Peyer's patch (tissue), 4 donors: ENCODE data around the gene DOCK3. TPM values are rescaled to one million over a fixed set of nuclear protein-coding genes. Genes with fewer than 3 reads are reported as not detected.
"Not testable (repeated sequence)": the region's sequence is repeated elsewhere in the genome, so short reads cannot be mapped to it uniquely, and the experiment has no call there.

Experiments
- DNase-seq, 3 donors: peaks; one replicate each; pipeline ENCODE4 v3.0.0-alpha.2; 2017 to 2019
- H3K27ac ChIP-seq, 4 donors: fragments of 200-600 bp; sonication (generic); one replicate each; pipeline ENCODE4 v1.5.1; 2016 to 2019
- H3K27me3 ChIP-seq, 2 donors: fragments of 200-600 bp; sonication (generic); one replicate each; pipeline ENCODE4 v1.5.1; 2019
- H3K36me3 ChIP-seq, 3 donors: fragments of 200-600 bp; sonication (generic); one replicate each; pipeline ENCODE4 v1.5.1; 2016 to 2019
- H3K4me1 ChIP-seq, 4 donors: fragments of 200-600 bp; sonication (generic); one replicate each; pipeline ENCODE4 v1.5.1; 2016 to 2019
- H3K4me3 ChIP-seq, 4 donors: fragments of 200-600 bp; sonication (generic); 1 replicate in 3 of 4; 2 replicates in 1 of 4; pipeline ENCODE4 v1.5.1; 2016 to 2019; ENCODE audit warnings: mild to moderate bottlenecking in 1 of 4
- H3K9me3 ChIP-seq, 4 donors: fragments of 200-600 bp; sonication (generic); one replicate each; pipeline ENCODE4 v1.5.1; 2016 to 2019; ENCODE audit warnings: mild to moderate bottlenecking in 1 of 4
- POLR2A ChIP-seq, 2 donors: fragments of 450-650 bp; IDR thresholded peaks; one replicate each; pipeline ENCODE4 v1.5.1; 2017; ENCODE audit warnings: antibody characterized with exemption in 2 of 2, mild to moderate bottlenecking in 2 of 2, moderate library complexity in 2 of 2
- total RNA-seq, 4 donors: library from RNA; depleted of rRNA; stranded (reverse); fragments of >200 nt; gene quantifications; one replicate each; pipeline ENCODE4 v1.1.0, GENCODE V29; 2016
- TF ChIP-seq, protein P1 (sequence below), 6 experiments: fragments of 450-650 bp in 4 of 6; fragments of 200-600 bp in 2 of 6; sonication (generic) in 1 of 6; IDR thresholded peaks; one replicate each; pipeline ENCODE4 v1.5.1; 2017 to 2019; ENCODE audit warnings: antibody characterized with exemption in 6 of 6, mild to moderate bottlenecking in 3 of 6, moderate library complexity in 1 of 6

DOCK3 gene
- total RNA-seq, 4 donors from 2014 or later: 0.28 to 0.83 (median 0.40) TPM; not detected in 1

DNA sequence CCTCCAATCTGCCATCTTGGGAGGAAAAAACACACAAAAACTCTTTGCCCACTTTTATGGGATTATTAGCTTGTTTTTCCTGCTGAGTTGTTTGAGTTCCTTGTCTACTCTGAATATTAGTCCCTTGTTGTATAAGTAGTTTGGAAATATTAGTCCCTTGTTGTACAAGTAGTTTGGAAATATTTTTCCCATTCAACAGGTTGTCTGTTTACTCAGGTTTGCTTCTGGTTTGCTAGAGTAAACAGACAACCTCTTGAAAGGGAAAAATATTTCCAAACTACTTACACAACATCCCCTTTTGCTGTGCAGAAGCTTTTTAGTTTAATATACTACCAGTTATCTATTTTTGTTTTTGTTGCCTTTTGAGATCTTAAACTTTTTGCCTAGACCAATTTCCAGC is 517.0 kb downstream of the DOCK3 start:
- Histone ChIP-seq H3K36me3 (no peaks in the 10 kb centered on the region), H3K4me3 (no peak overlapping the region), H3K27me3 (no peaks in the 10 kb centered on the region), H3K9me3 (no peaks in the 10 kb centered on the region), H3K4me1 (no peaks in the 10 kb centered on the region), H3K27ac (no peak overlapping the region)
- TF ChIP-seq, protein P1, sequence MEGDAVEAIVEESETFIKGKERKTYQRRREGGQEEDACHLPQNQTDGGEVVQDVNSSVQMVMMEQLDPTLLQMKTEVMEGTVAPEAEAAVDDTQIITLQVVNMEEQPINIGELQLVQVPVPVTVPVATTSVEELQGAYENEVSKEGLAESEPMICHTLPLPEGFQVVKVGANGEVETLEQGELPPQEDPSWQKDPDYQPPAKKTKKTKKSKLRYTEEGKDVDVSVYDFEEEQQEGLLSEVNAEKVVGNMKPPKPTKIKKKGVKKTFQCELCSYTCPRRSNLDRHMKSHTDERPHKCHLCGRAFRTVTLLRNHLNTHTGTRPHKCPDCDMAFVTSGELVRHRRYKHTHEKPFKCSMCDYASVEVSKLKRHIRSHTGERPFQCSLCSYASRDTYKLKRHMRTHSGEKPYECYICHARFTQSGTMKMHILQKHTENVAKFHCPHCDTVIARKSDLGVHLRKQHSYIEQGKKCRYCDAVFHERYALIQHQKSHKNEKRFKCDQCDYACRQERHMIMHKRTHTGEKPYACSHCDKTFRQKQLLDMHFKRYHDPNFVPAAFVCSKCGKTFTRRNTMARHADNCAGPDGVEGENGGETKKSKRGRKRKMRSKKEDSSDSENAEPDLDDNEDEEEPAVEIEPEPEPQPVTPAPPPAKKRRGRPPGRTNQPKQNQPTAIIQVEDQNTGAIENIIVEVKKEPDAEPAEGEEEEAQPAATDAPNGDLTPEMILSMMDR (IDR thresholded peaks at IDR 0.05): no peak
- no peak for TF ChIP-seq POLR2A (IDR thresholded peaks at IDR 0.05)
- DNase-seq: no peak

DNA sequence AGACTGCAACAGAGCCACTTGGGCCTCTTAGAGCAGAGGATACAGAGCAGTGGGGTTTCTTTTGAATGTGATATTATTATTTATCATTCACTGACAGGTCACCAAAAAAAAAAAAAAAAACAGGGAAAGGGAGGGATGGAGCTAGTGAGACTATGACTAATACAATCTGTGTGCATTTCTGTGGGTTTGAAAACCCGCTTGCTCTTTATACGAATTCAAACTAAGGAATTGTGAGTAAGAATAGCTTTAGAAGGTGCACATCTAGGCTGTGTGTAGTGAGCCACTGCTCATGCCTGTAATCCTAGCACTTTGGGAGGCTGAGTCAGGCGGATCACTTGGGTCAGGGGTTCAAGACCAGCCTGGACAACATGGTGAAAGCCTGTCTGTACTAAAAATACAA is 523.8 kb downstream of the DOCK3 start:
- H3K4me1 ChIP-seq: no peaks in the 10 kb centered on the region
- no peak for DNase-seq
- H3K9me3 ChIP-seq: no peaks in the 10 kb centered on the region
- no peaks in the 10 kb centered on the region for H3K27me3 ChIP-seq
- TF ChIP-seq, protein P1 (IDR thresholded peaks at IDR 0.05): no peak
- TF ChIP-seq POLR2A (IDR thresholded peaks at IDR 0.05): no peak
- H3K4me3 ChIP-seq: no peak overlapping the region
- no peaks in the 10 kb centered on the region for H3K36me3 ChIP-seq
- H3K27ac ChIP-seq: no peak overlapping the region

DNA sequence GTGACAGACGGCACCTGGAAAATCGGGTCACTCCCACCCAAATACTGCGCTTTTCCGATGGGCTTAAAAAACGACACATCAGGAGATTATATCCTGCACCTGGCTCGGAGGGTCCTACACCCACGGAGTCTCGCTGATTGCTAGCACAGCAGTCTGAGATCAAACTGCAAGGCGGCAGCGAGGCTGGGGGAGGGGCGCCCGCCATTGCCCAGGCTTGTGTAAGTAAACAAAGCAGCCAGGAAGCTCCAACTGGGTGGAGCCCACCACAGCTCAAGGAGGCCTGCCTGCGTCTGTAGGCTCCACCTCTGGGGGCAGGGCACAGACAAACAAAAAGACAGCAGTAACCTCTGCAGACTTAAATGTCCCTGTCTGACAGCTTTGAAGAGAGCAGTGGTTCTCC is 524.6 kb downstream of the DOCK3 start:
- H3K4me1 ChIP-seq, H3K36me3 ChIP-seq, DNase-seq, H3K27ac ChIP-seq, H3K4me3 ChIP-seq, H3K9me3 ChIP-seq, H3K27me3 ChIP-seq: not testable (repeated sequence)

DNA sequence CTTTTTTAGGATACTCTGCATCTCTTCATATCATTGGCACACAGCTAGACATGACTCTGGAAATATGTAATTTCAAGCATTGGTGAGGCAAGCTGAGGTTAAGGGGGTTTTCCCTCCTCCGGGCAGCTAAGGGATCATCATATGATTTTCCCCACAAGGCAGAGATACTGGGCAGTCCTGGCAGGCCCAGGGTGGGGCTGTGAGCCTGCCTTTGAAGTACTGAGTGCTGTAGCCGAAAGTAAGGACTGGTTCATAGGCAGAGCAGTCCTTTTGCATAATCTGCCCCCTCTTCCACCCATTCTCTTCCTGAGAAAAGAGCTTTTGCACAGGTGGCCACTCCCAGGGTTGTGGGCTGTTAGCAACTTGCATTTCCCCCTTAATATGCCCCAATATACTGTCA is 541.6 kb downstream of the DOCK3 start:
- no peaks in the 10 kb centered on the region for H3K9me3 ChIP-seq
- no peaks in the 10 kb centered on the region for H3K4me1 ChIP-seq
- H3K27ac ChIP-seq: no peak overlapping the region
- H3K36me3 ChIP-seq: no peaks in the 10 kb centered on the region
- H3K4me3 ChIP-seq: no peak overlapping the region
- no peak for TF ChIP-seq POLR2A (IDR thresholded peaks at IDR 0.05)
- TF ChIP-seq, protein P1 (IDR thresholded peaks at IDR 0.05): no peak
- DNase-seq: no peak
- no peaks in the 10 kb centered on the region for H3K27me3 ChIP-seq

DNA sequence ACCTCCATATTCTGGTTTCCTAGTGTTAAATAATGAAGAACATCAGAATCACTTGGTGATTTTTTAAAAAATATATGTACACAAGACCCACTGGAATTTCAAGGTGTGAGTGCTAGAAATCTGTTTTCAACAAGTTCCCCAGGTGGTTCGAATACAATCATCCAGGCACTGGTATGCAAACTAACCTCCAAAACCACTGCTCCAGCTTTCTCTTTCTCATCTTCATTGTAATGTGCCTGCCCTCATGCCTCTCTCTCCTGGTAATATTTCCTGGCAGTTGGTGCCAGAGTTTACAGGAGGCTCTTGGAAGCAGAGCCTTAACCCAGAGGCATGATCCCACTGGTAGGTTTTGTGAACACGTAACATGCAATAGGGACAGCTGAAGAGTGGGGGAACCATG is 547.2 kb downstream of the DOCK3 start:
- no peak overlapping the region for H3K4me3 ChIP-seq
- no peaks in the 10 kb centered on the region for H3K27me3 ChIP-seq
- H3K4me1 ChIP-seq: no peaks in the 10 kb centered on the region
- no peaks in the 10 kb centered on the region for H3K36me3 ChIP-seq
- TF ChIP-seq, protein P1 (IDR thresholded peaks at IDR 0.05): no peak
- no peak for TF ChIP-seq POLR2A (IDR thresholded peaks at IDR 0.05)
- no peak overlapping the region for H3K27ac ChIP-seq
- no peak for DNase-seq
- no peaks in the 10 kb centered on the region for H3K9me3 ChIP-seq

DNA sequence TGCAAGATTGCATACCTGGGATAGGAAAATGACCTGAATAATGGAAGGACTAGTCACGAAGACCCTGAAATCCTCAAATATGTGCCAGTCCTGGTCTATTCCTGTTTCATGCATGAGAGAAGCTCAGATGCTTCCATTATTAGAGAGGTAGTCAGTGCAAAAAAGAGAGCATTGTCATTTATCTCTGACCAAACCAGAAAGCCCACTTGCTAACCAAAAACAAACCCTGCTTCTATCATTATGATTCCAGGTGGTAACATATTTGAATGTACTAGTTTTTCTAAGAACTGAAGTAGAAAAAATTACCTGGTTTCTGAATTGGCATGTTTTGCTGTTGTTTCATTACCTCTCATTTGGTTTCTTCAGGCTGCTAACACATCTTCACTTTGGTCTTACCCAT is 549.6 kb downstream of the DOCK3 start:
- TF ChIP-seq, protein P1 (IDR thresholded peaks at IDR 0.05): no peak
- TF ChIP-seq POLR2A (IDR thresholded peaks at IDR 0.05): no peak
- Histone ChIP-seq H3K4me1 (no peaks in the 10 kb centered on the region), H3K4me3 (no peak overlapping the region), H3K27ac (no peak overlapping the region), H3K27me3 (no peaks in the 10 kb centered on the region), H3K9me3 (no peaks in the 10 kb centered on the region), H3K36me3 (no peaks in the 10 kb centered on the region)
- no peak for DNase-seq
